Subcutaneous adipose tissue (tissue), 4 donors: ENCODE data around the gene ZNF664. TPM values are rescaled to one million over a fixed set of nuclear protein-coding genes. Genes with fewer than 3 reads are reported as not detected.

Experiments used
- CTCF ChIP-seq: fragments of 450-650 bp; IDR thresholded peaks from one replicate; pipeline ENCODE4 v1.5.1; 2016; ENCODE audit warnings: low read depth, mild to moderate bottlenecking, control low read depth, antibody characterized with exemption, moderate library complexity
- total RNA-seq, 4 donors: library from RNA; depleted of rRNA; stranded (reverse); fragments of >200 nt; gene quantifications; one replicate each; pipeline ENCODE4 v1.1.0, GENCODE V29; 2016

The ZNF664 gene
- total RNA-seq, 4 donors from 2014 or later = 80.2 to 115 (median 92.6) TPM

DNA sequence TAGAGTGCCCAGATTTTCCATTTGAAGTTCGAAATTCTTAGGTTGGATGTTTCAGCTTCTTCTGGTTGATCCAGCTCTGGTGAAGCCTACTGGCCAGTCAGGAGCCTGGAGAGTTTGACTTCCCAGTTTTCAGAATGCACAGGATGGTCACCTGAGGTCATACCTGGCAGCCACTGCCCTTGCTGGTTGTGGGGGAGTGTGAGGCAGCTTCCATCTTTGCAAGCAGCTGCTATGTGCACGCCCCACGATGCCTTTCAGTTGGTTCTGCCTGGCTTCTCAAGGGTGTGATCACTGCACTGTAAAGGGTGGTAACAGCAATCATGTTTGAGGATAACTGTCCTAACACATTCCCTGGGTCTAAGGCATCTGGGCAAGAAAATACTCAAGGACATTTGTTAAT, 15.8 kb upstream of the ZNF664 start:
- TF ChIP-seq CTCF = no peak

DNA sequence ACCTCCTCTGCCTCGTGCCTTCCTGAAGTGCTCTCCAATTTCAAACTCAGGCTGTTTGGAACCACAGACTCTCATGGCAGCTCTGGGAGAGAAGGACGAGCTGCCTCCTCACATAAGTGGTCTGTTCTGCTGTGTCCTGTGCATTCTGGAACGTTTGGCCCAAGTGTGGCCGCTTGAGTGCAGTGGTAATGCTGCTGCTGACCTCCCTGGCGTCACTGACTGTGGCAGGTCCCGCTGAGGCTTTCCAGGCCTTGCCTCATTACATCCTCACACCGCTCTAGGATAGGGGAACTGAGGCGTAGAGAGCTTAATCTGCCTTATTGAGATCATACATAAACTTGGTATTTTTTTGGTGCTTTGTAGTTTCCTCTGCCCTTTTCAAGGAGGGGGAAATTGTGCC, 14.6 kb upstream of the ZNF664 start:
- no peak for TF ChIP-seq CTCF

GRCh38 chr12:123958876-123959275, 14.1 kb upstream of the ZNF664 start:
- no peak for TF ChIP-seq CTCF

- TF ChIP-seq CTCF = no peak
These were observed 12.8 kb upstream of the ZNF664 start for GRCh38 chr12:123960029-123960735.

DNA sequence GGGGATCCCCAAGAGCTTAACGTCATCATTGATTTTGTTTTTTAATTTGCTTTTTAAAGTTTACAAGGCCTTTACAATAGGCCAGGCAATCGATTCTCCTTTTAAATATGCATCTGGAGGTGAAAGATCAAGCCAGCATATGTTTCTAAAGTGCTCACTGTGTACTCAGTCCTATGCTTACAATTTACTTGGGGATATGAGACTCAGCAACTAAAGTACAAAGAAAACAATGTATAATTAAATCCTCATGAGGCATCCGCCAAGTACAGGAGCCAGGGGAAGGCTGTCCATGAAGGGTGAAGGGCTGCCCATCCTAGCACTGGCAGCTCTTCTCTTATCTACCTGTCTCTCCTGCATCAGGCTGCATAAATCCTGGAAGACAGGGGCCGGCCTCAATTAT, 12.2 kb upstream of the ZNF664 start:
- TF ChIP-seq CTCF = no peak

- TF ChIP-seq CTCF = no peak
These were observed 11.2 kb upstream of the ZNF664 start for GRCh38 chr12:123961585-123962345.

GRCh38 chr12:123962513-123962912, 10.5 kb upstream of the ZNF664 start:
- TF ChIP-seq CTCF = no peak
